ENCODE data around the gene TIMM13. TPM values are rescaled to one million over a fixed set of nuclear protein-coding genes. Genes with fewer than 3 reads are reported as not detected.

Gene TIMM13
- total and polyA plus RNA-seq, 2 of the 8 experiments (the other 6 are each of a cell fraction or from before 2014, with no cell fraction given), result 270 to 275 TPM

DNA sequence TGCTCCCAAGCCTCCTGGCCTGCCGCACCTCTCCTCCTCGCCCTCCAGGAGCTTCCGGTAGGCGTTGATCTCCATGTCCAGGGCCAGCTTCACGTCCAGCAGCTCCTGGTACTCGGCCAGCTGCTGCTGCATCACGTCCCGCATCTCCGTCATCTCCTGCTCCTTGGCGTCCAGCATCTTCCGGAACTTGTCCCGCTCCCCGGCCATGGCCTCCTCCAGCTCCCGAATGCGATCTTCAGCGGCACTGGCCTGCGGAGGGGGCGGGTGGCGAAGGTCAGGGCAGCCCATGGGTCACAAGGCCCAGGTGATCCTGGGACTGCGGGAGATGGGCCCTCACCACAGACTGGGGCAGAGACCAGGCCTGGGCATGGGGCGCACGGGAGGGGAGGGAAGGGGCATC, 6.9 kb upstream of the TIMM13 start:
- H3K4me1 ChIP-seq (replicated peaks in 1 of 4; ENCODE audit: control insufficient read depth in 3 of 4, insufficient read depth in 4 of 4, low read length in 3 of 4), result no peaks in the 10 kb centered on the region
- H2BK12ac ChIP-seq (ENCODE audit: low read depth, low read length), result no peak overlapping the region
- no peak overlapping the region for H2BK15ac ChIP-seq (ENCODE audit: low read length)
- no peaks in the 10 kb centered on the region; the same call in 1 of the 2 replicates for H3K79me1 ChIP-seq (ENCODE audit: low read depth, low read length)
- H4K5ac ChIP-seq (ENCODE audit: insufficient read length, low read depth, low read length), result no peak overlapping the region
- no peak for DNase-seq (ENCODE audit: low read depth in 1 of 2, low spot score in 2 of 2)
- no peak overlapping the region for H3K56ac ChIP-seq (replicated peaks; ENCODE audit: insufficient read length, low read depth, low read length)
- H3K9me3 ChIP-seq (ENCODE audit: insufficient read depth in 2 of 2, low read depth in 1 of 2, low read length in 1 of 2), result no peaks in the 10 kb centered on the region
- no peak overlapping the region for H3K23ac ChIP-seq (ENCODE audit: insufficient read length)
- H3K27ac ChIP-seq (ENCODE audit: low read depth, low read length), result no peak overlapping the region
- H3K4me3 ChIP-seq (ENCODE audit: extremely low read depth in 1 of 4, insufficient read depth in 2 of 4, low read depth in 3 of 4, low read length in 4 of 4), result no peak overlapping the region
- no peak overlapping the region for H3K18ac ChIP-seq (ENCODE audit: extremely low read depth, low read length)
- H3K79me2 ChIP-seq (ENCODE audit: control insufficient read depth in 1 of 2, insufficient read depth in 2 of 2, low read length in 2 of 2), result no peaks in the 10 kb centered on the region; a peak in 1 of 4 replicates
- no peaks in the 10 kb centered on the region for H3K27me3 ChIP-seq (replicated peaks in 1 of 4; ENCODE audit: control insufficient read depth in 3 of 4, extremely low read depth in 1 of 4, insufficient read depth in 3 of 4, low read length in 3 of 4)
- no peak overlapping the region for H3K4ac ChIP-seq (replicated peaks; ENCODE audit: insufficient read length, low read depth, low read length)
- WGBS, 2 experiments (ENCODE audit: extremely low coverage in 1 of 2, insufficient coverage in 1 of 2, insufficient read length in 1 of 2, insufficient replicate concordance in 2 of 2, low coverage in 1 of 2, low lambda C conversion rate in 2 of 2, missing lambda C conversion rate in 1 of 2), result 87% methylated on average over 19 of the region's 22 CpGs; no CpG with 5 or more reads in 1 of the 2 experiments
- H2BK5ac ChIP-seq (ENCODE audit: low read depth, low read length), result no peak overlapping the region; the same call in 1 of the 2 replicates
- peaks cover 12 to 57% (median 42%) of the 10 kb centered on the region in 4 experiments for H3K36me3 ChIP-seq (ENCODE audit: control insufficient read depth in 2 of 4, insufficient read depth in 4 of 4, low read length in 3 of 4)
- H2AK5ac ChIP-seq (ENCODE audit: low read depth, low read length), result no peak overlapping the region
- no peak overlapping the region for H2AFZ ChIP-seq (ENCODE audit: low read length)
- H2BK120ac ChIP-seq (replicated peaks; ENCODE audit: low read depth, low read length), result no peak overlapping the region
- no peak overlapping the region for H3K4me2 ChIP-seq (ENCODE audit: insufficient read depth in 1 of 2, low read depth in 2 of 2, low read length in 2 of 2)
- FAIRE-seq, result no peak
- H4K91ac ChIP-seq (replicated peaks; ENCODE audit: insufficient read length, low read length), result no peak overlapping the region
- H3K9ac ChIP-seq (replicated peaks in 1 of 4; ENCODE audit: extremely low read depth in 1 of 4, low read depth in 3 of 4, low read length in 3 of 4), result no peak overlapping the region
- TF ChIP-seq BACH1 (IDR thresholded peaks at IDR 0.05; ENCODE audit: low read length), result no peak
- TF ChIP-seq KDM5A (IDR thresholded peaks at IDR 0.05; ENCODE audit: low read length), result no peak
- no peak for TF ChIP-seq SP4 (IDR thresholded peaks at IDR 0.05; ENCODE audit: low read length)
- TF ChIP-seq POLR2A (IDR thresholded peaks at IDR 0.05; ENCODE audit: control extremely low read depth in 1 of 2, low read depth in 2 of 2, low read length in 2 of 2), result no peak
- no peak for TF ChIP-seq NRF1 (IDR thresholded peaks at IDR 0.05; ENCODE audit: low read depth, low read length)
- no peak for TF ChIP-seq GTF2F1 (IDR thresholded peaks at IDR 0.05; ENCODE audit: borderline replicate concordance, low read depth, low read length)
- peaks cover 6 to 16% of the 10 kb centered on the region in 2 experiments for H4K20me1 ChIP-seq (replicated peaks in 1 of 2; ENCODE audit: control insufficient read depth in 1 of 2, insufficient read depth in 2 of 2, low read length in 2 of 2)
- no peak overlapping the region for H3K14ac ChIP-seq (ENCODE audit: insufficient read length)
- CTCF ChIA-PET (ENCODE audit: partially characterized antibody), result no interaction called here
- H4K8ac ChIP-seq (ENCODE audit: extremely low read depth, insufficient read depth, low read length), result no peak overlapping the region; the same call in 1 of the 2 replicates
- POLR2A ChIA-PET (ENCODE audit: partially characterized antibody), result interaction anchor here (1.2 to 1.6 kb wide), 3 partner anchors 10 to 185 kb away, joined by 3 to 4 read pairs (median 4); no protein-coding TSS in a partner anchor
- H3K23me2 ChIP-seq (ENCODE audit: low read depth, low read length), result no peaks in the 10 kb centered on the region
- H2BK20ac ChIP-seq (ENCODE audit: low read length), result no peak overlapping the region

Measured in H1 (cell line).